LNCaP clone FGC (cell line): Measurements from ENCODE around the gene TFF1.

Experiments used
- DNase-seq: peaks from one replicate; pipeline ENCODE4 v3.0.0-alpha.2; 2011; ENCODE audit warnings: low read depth
- H3K4me3 ChIP-seq: 2 replicates; pipeline ENCODE4 v1.5.1; 2011; ENCODE audit warnings: mild to moderate bottlenecking, low read depth, low read length, control low read depth
- CTCF ChIP-seq: IDR thresholded peaks from 2 replicates; pipeline ENCODE4 v1.5.1; 2012; ENCODE audit warnings: mild to moderate bottlenecking; ENCODE audit not compliant: control insufficient read depth, insufficient read depth; ENCODE audit errors: extremely low read depth

TFF1 gene

DNA sequence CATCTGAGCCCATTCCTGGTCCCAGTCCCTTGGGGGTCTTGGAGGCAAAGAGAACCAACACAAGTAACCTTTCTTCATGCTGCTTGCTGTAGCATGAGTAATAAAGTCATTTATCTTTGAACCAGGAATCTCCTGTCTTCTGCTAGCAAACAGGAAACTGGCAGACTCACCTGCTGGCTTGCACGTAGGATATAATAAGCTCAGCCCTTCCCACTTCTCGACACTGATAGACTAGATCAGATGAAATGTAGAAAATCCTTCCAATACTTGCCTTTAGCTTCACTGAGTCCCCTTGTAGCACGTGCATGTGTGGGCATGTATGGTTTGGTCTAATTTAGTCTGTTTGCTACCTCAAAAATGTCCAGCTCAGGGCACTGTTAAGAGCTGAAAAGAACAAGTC, 9.0 kb downstream of the TFF1 start:
- no peak for DNase-seq
- TF ChIP-seq CTCF: no peak

DNA sequence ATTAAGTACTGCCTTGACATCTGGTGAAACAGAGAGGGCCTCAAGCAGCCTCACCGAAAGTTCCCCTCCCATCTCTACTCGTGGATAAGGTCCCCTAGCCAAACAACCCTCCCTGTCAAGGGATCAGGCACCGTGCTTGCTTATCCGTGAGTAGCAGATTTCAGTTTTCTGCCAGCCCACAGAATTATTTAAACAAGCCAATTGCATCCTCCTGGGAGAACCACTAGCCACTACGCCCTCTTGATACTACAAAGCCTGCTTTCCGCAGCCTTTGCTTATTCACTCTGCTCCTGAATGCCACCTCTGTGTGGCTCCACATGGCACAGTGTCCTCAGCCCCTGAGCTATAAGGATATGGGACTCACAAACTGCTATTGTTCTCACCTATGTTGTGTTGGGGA, 9.7 kb downstream of the TFF1 start:
- no peak for DNase-seq
- no peak for TF ChIP-seq CTCF
- no peak overlapping the region for H3K4me3 ChIP-seq

More for the DNA sequence above, 9.0 kb downstream of the TFF1 start:
- H3K4me3 ChIP-seq: no peak overlapping the region

DNA sequence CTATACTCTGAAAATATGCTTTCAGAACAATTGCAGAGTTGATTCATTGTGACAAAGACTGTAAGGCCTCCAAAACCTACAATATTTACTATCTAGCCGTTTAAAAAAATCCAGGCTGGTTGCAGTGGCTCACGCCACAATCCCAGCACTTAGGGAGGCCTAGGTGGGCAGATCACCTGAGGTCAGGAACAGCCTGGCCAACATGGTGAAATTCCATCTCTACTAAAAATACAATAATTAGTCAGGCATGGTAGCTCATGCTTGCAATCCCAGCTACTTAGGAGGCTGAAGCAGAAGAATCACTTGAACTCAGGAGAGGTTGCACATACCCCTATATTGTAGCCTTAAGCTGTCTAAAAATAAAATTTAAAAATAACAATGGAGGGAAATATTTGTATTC, 10.3 kb downstream of the TFF1 start:
- TF ChIP-seq CTCF: no peak
- DNase-seq: no peak
- no peak overlapping the region for H3K4me3 ChIP-seq

DNA sequence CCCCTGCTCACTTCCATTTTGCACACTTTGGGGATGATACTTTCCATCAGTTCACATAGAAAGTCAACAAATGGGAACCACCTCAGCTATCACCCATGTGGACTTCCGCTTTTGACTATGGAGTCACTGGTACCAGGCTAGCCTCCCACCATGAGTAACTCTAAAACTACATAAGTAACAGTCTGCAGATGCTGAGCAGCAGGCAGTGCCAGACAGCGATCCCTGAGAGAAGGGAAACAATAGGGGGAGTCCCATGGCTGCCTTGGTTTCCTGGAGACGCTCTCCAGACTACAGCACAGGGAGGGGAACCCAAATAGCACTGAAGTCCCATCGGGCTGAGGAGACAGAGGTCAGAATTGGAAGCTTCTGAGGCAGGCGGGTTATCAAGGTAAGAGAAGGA, 12.7 kb downstream of the TFF1 start:
- H3K4me3 ChIP-seq: no peak overlapping the region
- no peak for TF ChIP-seq CTCF
- DNase-seq: no peak

GRCh38 chr21:42352441-42353095, 13.8 kb downstream of the TFF1 start:
- DNase-seq: no peak
- no peak for TF ChIP-seq CTCF
- no peak overlapping the region for H3K4me3 ChIP-seq

- no peak for TF ChIP-seq CTCF
- H3K4me3 ChIP-seq: no peak overlapping the region
- DNase-seq: no peak
Measured at GRCh38 chr21:42351626-42352440, 14.5 kb downstream of the TFF1 start.
